Activated effector memory CD4-positive, alpha-beta T cell treated with Interleukin-2 at 50 U/mL for 16 hours (primary cell): ENCODE results near the gene DGKB.

Source experiments
- DNase-seq: peaks from one replicate; pipeline ENCODE4 v3.0.0-alpha.2; 2020

The DGKB gene

DNA sequence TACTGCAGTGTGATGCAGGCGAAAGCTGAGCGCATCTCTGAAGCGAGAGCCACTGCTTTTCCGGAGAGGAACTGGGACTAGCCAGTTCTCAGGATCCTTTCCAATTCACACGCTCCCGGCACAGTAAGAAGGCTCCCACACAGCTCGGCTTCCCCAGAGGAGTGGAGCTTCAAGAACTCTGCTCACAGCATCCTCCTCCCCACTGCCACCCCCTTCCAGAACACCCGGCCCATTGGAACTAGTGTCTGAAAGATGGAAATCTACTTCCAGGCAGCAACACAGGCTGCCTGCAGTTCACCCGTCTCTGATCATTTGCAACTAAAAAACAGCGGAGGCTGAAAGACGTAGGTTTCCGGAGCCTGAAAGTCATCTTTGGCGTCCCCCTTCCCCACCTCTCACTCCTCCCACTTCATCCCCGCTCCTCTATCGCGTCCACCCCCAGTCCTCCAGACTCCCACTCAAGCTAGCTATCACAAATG lies at the start of gene DGKB:
Gene DGKB (minus strand): TSS at position 163 of the 479 bp plus-strand sequence.
- no peak for DNase-seq

GRCh38 chr7:14950013-14950412 lies 47.5 kb upstream of the DGKB start:
- DNase-seq, result no peak

DNA sequence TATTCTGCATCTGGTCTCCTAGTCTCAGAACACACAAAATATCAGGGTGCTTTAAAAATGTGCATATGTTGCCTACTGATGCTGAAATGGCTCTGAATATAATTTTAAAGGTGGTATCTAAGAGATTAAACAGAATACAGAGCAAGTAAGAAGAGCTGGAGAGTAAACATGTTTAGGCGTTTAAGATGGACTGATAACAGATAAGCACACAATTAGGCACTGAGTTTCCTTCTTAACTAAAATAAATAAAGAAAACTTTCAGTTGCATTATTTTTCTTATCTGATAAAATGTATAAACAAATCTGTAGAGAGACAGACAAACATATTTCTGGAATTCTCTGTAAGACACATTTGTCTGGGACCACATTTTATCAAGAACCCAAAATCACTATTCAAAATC lies 35.6 kb upstream of the DGKB start:
- no peak for DNase-seq

- DNase-seq, result no peak
These were observed 35.0 kb upstream of the DGKB start for GRCh38 chr7:14937581-14937980.

DNA sequence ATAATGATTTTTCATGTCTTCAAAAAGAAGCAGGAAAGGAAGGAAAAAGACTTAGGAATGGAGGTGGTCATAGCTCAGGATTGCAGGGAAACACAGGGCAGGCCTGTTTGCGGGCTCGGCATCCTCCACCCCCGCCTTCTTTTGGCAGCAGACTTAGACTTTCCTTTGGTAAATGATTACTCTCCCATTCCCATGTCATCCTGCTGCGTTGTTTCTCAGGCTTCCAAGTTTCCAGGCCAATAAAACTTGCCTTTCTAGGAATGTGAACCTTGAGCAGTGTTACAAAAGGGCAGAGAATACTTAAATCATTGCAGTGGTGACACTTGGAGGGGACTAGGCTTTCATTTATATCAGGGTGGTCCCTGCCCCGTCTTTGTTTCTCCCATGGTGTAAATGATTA lies 34.0 kb upstream of the DGKB start:
- DNase-seq, result no peak

- DNase-seq, result no peak
These were observed 32.3 kb upstream of the DGKB start for GRCh38 chr7:14934839-14935238.

GRCh38 chr7:14931511-14932215 lies 29.1 kb upstream of the DGKB start:
- no peak for DNase-seq

GRCh38 chr7:14924398-14924797 lies 21.8 kb upstream of the DGKB start:
- DNase-seq, result no peak

DNA sequence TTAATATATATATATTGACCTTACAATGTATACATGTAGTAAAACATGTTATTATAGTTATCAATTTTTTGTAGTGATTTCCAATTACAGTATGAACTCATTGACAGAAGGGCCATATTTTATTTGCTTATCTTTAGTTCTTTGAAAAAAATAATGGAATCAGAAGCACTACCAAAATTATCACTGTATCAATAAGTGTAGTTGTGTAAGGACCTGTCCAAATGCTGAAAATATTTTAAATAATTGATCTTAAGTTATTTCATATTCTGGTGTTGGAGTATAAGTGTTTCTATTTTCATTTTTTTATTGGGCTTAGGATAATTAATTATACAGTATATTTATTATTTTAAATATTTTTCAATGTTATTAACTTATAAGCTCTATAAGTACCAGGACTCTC lies 8.5 kb upstream of the DGKB start:
- DNase-seq, result no peak

DNA sequence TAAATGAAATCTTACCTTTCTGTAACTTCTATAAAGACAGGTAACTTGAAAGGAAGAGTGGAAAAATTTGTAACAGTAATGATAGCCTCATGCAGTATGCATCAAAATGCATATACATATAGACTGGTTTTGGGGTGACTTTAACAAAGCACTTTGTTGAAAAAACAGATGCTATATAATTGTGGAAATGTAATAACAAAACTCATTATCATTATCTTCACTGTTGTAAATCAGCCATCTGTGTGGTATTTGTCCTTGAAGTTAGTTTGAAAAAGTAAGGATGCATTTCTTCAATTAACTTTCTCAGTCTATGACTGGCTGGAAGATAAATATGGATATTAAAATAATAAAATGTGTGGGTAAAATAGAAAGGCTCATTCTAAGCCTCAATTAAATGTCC lies 6.1 kb upstream of the DGKB start:
- no peak for DNase-seq

GRCh38 chr7:14905764-14906163 lies 3.2 kb upstream of the DGKB start:
- DNase-seq, result no peak

GRCh38 chr7:14900051-14900450 lies 2.5 kb downstream of the DGKB start:
- DNase-seq, result no peak

DNA sequence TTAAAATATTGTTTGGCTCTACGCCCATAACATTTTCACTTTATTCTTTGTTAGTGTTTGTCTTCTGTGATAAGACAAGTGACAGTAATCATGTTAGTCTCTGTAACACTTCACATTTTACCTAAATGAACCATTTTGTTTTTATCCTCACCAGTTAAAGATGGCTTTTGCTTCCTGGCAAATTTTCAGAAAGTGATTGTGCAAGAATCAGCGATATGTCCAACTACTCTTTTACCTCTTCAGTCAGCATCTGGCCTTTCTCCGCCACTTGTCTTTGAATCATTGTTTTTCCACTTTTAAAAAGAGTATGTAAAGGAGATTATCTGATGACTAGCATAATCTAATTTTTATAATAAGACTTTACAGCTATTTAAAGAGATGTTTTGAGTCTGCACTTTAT lies 3.5 kb downstream of the DGKB start:
- DNase-seq, result no peak

DNA sequence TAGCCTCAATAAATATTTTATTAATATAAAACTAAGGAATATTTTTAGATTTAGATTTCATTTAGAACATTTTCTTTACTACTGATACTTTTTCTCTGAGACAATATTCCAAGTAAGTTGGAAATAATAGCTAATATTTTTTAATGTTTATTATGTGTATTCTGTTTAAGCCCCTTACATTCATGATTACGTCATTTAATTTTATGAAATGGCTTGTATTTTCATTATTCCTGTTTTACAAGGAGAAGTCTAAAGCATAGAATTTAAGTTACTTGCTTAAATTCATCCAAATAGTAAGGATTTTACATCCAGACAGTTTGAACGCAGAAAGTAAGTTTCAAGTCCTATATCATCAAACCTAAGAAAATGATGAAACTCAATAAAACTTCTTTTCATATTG lies 6.1 kb downstream of the DGKB start:
- DNase-seq, result no peak

DNA sequence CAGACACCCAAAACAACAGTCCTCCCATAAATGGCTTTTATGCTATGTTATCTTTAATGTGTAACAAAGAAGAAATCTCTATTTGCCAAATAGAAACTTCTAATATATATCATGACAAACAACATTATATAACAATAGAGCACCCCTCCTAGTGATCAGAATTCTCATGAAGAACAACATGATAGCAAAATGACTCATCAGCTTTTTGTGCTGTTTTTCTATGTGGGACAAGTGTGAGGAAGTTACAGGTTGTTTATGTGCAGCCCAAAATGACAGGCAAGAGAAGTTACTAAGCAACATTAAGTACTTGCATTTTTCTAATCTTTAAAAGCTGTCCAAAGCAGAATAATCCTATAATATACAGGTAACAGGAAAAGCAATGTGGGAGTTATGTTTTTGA lies 7.7 kb downstream of the DGKB start:
- no peak for DNase-seq

- DNase-seq, result no peak
These were observed 9.6 kb downstream of the DGKB start for GRCh38 chr7:14892961-14893360.

DNA sequence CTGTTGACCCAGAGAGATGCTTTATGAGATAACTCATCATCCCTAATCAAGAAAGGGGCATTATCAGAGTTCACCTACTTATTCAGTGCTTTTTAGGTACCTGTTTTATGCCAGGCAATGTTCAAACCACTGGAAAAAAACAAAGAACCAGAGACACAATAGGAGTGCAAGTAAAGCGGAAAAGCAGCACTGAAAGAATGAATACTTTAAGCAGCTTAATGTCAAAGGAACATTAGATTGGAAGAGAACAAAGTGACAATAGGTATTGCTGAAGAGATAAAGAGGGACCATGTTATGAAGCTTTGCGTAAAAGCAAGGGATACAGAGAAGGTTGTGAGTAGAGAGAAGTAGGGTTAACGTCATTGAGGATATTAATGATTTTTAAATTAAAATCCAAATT lies 11.3 kb downstream of the DGKB start:
- DNase-seq, result no peak

- DNase-seq, result no peak
These were observed 13.6 kb downstream of the DGKB start for GRCh38 chr7:14888962-14889361.

DNA sequence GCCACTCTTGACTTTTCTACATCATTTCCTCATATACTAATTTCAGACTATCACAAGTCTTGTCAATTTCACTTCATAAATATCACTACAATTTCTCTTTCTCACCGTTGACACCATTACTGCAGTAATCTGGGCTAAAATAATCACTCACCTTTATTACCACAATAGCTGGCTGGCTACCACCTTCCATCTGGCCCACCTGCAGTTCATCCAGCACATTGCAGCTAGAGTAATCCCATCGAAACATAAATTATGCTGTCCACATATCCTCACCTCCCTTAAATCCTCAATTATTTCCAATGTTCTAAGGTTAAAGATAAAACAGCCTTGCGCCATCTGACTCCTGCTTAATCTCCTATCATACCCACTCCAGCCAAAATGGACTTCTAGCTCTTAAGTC lies 16.0 kb downstream of the DGKB start:
- DNase-seq, result no peak

DNA sequence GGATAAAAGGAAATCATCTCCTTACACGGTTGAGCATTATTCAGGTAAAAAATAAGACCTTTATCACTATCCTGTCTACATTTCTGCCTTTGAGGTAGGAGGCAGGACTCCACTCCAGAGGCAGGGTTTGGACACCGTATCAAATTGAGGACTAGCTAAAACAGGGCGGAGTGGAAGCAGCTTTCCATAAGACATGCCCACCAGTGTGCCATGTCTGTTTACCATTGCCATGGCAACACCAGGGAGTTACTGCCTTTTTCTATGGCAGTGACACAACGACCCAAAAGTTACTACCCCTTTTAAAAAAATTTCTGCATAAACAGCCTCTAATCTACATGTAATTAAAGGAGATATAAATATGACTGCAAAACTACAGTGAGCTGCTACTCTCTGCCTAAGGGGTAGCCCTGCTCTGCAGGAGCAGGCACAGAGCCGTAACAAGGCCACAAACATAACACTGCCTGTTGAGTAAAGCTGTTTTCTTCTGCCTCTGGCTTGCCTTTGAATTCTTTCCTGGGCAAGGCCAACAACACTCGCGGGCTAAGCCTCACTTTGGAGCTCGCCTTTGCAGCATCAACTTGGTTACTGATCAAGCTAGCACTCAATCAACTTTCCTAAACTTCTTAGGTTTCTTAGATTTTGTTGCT lies 26.5 kb downstream of the DGKB start:
- no peak for DNase-seq

DNA sequence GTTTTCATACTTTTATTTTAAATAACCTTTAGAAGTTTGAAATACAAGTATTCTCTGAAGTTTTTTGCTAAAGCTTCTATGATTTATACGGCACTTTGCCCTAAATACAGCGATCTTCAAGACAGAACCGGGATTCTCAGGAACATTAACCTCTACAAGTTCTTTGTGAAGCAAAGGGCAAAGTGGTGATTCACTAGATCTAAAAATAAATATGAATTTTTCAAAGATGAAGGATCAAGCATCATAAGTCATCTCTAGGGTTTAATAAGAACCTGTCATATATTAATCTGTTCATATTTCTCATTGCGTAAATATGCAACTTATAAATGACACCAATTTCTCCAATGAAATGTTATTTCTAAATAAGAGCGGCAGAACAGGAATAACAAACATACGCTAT lies 30.7 kb downstream of the DGKB start:
- no peak for DNase-seq

- no peak for DNase-seq
These were observed 32.2 kb downstream of the DGKB start for GRCh38 chr7:14870394-14870793.

- no peak for DNase-seq
These were observed 33.6 kb downstream of the DGKB start for GRCh38 chr7:14868937-14869336.

GRCh38 chr7:14861456-14861855 lies 41.1 kb downstream of the DGKB start:
- DNase-seq, result no peak

DNA sequence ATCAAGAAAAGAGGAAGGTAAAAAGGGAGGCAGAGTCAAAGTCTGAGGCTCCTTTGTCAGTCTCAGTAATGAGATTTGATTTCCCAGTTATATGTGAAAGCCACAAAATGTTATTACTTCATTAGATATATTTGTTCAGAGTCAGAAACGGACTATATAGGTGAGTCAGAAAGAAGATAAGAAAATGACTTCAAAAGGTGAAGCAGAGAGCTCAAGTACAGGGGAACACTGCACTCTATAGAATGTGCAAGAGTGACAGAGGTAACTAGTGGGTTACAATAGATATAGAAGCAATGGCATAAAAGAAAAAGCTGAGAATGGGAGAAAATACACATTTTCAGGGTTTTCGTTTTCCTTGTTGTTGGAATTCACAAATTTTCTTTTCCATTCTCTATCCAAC lies 43.3 kb downstream of the DGKB start:
- DNase-seq, result no peak
